H1 (cell line): ENCODE results near the gene CHD1. TPM values are rescaled to one million over a fixed set of nuclear protein-coding genes. Genes with fewer than 3 reads are reported as not detected.

Experiments used
- CTCF ChIA-PET: fragments of 300-600 bp; sonication (Branson Sonifier 250); formaldehyde crosslinking; loops from one replicate; lab custom pipeline; 2021; ENCODE audit not compliant: partially characterized antibody; lab: Charles Lee
- POLR2A ChIA-PET: fragments of 300-600 bp; sonication (Branson Sonifier 250); formaldehyde crosslinking; loops from one replicate; lab custom pipeline; 2021; ENCODE audit warnings: inconsistent platforms; ENCODE audit not compliant: partially characterized antibody; lab: Charles Lee
- DNase-seq, 2 experiments: peaks; one replicate each; pipeline versions ENCODE4 v3.0.0 to v3.0.0-alpha.2; 2010 to 2022; ENCODE audit warnings: low spot score in 2 of 2, low read depth in 1 of 2, mixed read lengths in 1 of 2
- FAIRE-seq: peaks from 2 replicates; lab custom pipeline; 2011; peaks lifted over from hg19 to GRCh38; lab: Jason Lieb, UNC
- H2AFZ ChIP-seq: 2 replicates; pipeline ENCODE4 v1.8.1; 2012; ENCODE audit warnings: low read length, inconsistent platforms
- H2AK5ac ChIP-seq: 2 replicates; pipeline ENCODE4 v1.6.1; 2013; ENCODE audit warnings: low read depth, low read length
- H2BK120ac ChIP-seq: replicated peaks from 2 replicates; pipeline ENCODE3; 2013; ENCODE audit warnings: low read depth, low read length, inconsistent platforms
- H2BK12ac ChIP-seq: 2 replicates; pipeline ENCODE4 v1.6.1; 2013; ENCODE audit warnings: low read depth, low read length
- H2BK15ac ChIP-seq: 2 replicates; pipeline ENCODE4 v1.6.1; 2013; ENCODE audit warnings: low read length
- H2BK20ac ChIP-seq: 2 replicates; pipeline ENCODE4 v1.6.1; 2013; ENCODE audit warnings: low read length
- H2BK5ac ChIP-seq: 2 replicates; pipeline ENCODE4 v1.6.1; 2013; ENCODE audit warnings: low read depth, low read length
- H3K14ac ChIP-seq: 2 replicates; pipeline ENCODE4 v1.6.1; 2013; ENCODE audit warnings: inconsistent platforms; ENCODE audit not compliant: insufficient read length
- H3K18ac ChIP-seq: 2 replicates; pipeline ENCODE4 v1.6.1; 2013; ENCODE audit warnings: low read length; ENCODE audit errors: extremely low read depth
- H3K23ac ChIP-seq: 2 replicates; pipeline ENCODE4 v1.6.1; 2013; ENCODE audit warnings: inconsistent platforms; ENCODE audit not compliant: insufficient read length
- H3K23me2 ChIP-seq: 2 replicates; pipeline ENCODE4 v1.6.1; 2013; ENCODE audit warnings: low read depth, low read length
- H3K27ac ChIP-seq: 2 replicates; pipeline ENCODE4 v1.6.1; 2011; ENCODE audit warnings: low read depth, low read length, inconsistent platforms
- H3K27me3 ChIP-seq, 4 experiments: replicated peaks in 1 of 4; 1 replicate in 1 of 4; 2 replicates in 3 of 4; pipeline versions ENCODE4 v1.6.1 to v1.8.1; 2011 to 2013; ENCODE audit warnings: low read length in 3 of 4, mild to moderate bottlenecking in 3 of 4, inconsistent platforms in 2 of 4, mixed read lengths in 2 of 4, moderate library complexity in 1 of 4; ENCODE audit not compliant: control insufficient read depth in 3 of 4, insufficient read depth in 3 of 4; ENCODE audit errors: extremely low read depth in 1 of 4
- H3K36me3 ChIP-seq, 4 experiments: 2 replicates each; pipeline versions ENCODE4 v1.6.1 to v1.8.1; 2011 to 2013; ENCODE audit warnings: mild to moderate bottlenecking in 4 of 4, low read length in 3 of 4, moderate library complexity in 2 of 4, control low read depth in 1 of 4, inconsistent platforms in 1 of 4; ENCODE audit not compliant: insufficient read depth in 4 of 4, control insufficient read depth in 2 of 4
- H3K4ac ChIP-seq: replicated peaks from 2 replicates; pipeline ENCODE3; 2013; ENCODE audit warnings: low read length, low read depth, mixed read lengths, inconsistent platforms; ENCODE audit not compliant: insufficient read length
- H3K4me1 ChIP-seq, 4 experiments: replicated peaks in 1 of 4; 1 replicate in 1 of 4; 2 replicates in 3 of 4; pipeline versions ENCODE4 v1.6.1 to v1.8.1; 2011 to 2013; ENCODE audit warnings: low read length in 3 of 4, inconsistent platforms in 2 of 4, mixed read lengths in 1 of 4; ENCODE audit not compliant: insufficient read depth in 4 of 4, control insufficient read depth in 3 of 4
- H3K4me2 ChIP-seq, 2 experiments: 2 replicates each; pipeline versions ENCODE4 v1.6.1 to v1.8.1; 2011 to 2013; ENCODE audit warnings: low read depth in 2 of 2, low read length in 2 of 2, control low read depth in 1 of 2, inconsistent platforms in 1 of 2, mild to moderate bottlenecking in 1 of 2; ENCODE audit not compliant: insufficient read depth in 1 of 2
- H3K4me3 ChIP-seq, 4 experiments: fragments of 200-600, 300-600 bp in 1 of 4; sonication (generic), shearing (Covaris generic), sonication (Bioruptor Twin) in 1 of 4; 2 replicates each; pipeline versions ENCODE4 v1.5.1 to v1.8.1; 2011 to 2016; ENCODE audit warnings: low read length in 4 of 4, low read depth in 3 of 4, control low read depth in 2 of 4, inconsistent platforms in 2 of 4, mild to moderate bottlenecking in 2 of 4, mixed read lengths in 1 of 4, moderate library complexity in 1 of 4; ENCODE audit not compliant: insufficient read depth in 2 of 4; ENCODE audit errors: extremely low read depth in 1 of 4
- H3K56ac ChIP-seq: replicated peaks from 2 replicates; pipeline ENCODE3; 2013; ENCODE audit warnings: low read depth, mild to moderate bottlenecking, mixed read lengths, low read length, inconsistent platforms; ENCODE audit not compliant: insufficient read length
- H3K79me1 ChIP-seq: 2 replicates; pipeline ENCODE4 v1.6.1; 2013; ENCODE audit warnings: low read depth, low read length, control low read depth
- H3K79me2 ChIP-seq, 2 experiments: 2 replicates each; pipeline versions ENCODE4 v1.6.1 to v1.8.1; 2012 to 2013; ENCODE audit warnings: low read length in 2 of 2, mild to moderate bottlenecking in 2 of 2, inconsistent platforms in 1 of 2; ENCODE audit not compliant: insufficient read depth in 2 of 2, control insufficient read depth in 1 of 2
- H3K9ac ChIP-seq, 4 experiments: replicated peaks in 1 of 4; 1 replicate in 1 of 4; 2 replicates in 3 of 4; pipeline versions ENCODE4 v1.6.1 to v1.8.1; 2011 to 2013; ENCODE audit warnings: low read depth in 3 of 4, low read length in 3 of 4, control low read depth in 2 of 4, mild to moderate bottlenecking in 2 of 4, moderate library complexity in 2 of 4, inconsistent platforms in 1 of 4; ENCODE audit errors: extremely low read depth in 1 of 4
- H3K9me3 ChIP-seq, 2 experiments: 2 replicates each; pipeline versions ENCODE4 v1.6.1 to v1.8.1; 2012 to 2013; ENCODE audit warnings: mild to moderate bottlenecking in 2 of 2, moderate library complexity in 2 of 2, control low read depth in 1 of 2, inconsistent platforms in 1 of 2, low read depth in 1 of 2, low read length in 1 of 2, mixed read lengths in 1 of 2; ENCODE audit not compliant: insufficient read depth in 2 of 2
- H4K20me1 ChIP-seq, 2 experiments: replicated peaks in 1 of 2; 2 replicates each; pipeline versions ENCODE3 to v1.8.1; 2011 to 2013; ENCODE audit warnings: inconsistent platforms in 2 of 2, low read length in 2 of 2, mild to moderate bottlenecking in 1 of 2; ENCODE audit not compliant: insufficient read depth in 2 of 2, control insufficient read depth in 1 of 2
- H4K5ac ChIP-seq: 2 replicates; pipeline ENCODE4 v1.6.1; 2013; ENCODE audit warnings: low read length, low read depth, mixed read lengths, inconsistent platforms; ENCODE audit not compliant: insufficient read length
- H4K8ac ChIP-seq: 2 replicates; pipeline ENCODE4 v1.8.0; 2013; ENCODE audit warnings: mild to moderate bottlenecking, moderate library complexity, low read length, inconsistent platforms; ENCODE audit not compliant: insufficient read depth; ENCODE audit errors: extremely low read depth
- H4K91ac ChIP-seq: replicated peaks from 2 replicates; pipeline ENCODE3; 2013; ENCODE audit warnings: low read length, mixed read lengths, inconsistent platforms; ENCODE audit not compliant: insufficient read length
- CEBPB ChIP-seq: IDR thresholded peaks from 2 replicates; pipeline ENCODE4 v1.6.1; 2012; ENCODE audit warnings: low read depth, low read length
- NRF1 ChIP-seq: IDR thresholded peaks from 2 replicates; pipeline ENCODE4 v1.6.1; 2011; ENCODE audit warnings: mild to moderate bottlenecking, low read depth, low read length, improper control_type of control experiment
- SAP30 ChIP-seq: fragments of 300-600 bp; sonication (generic); IDR thresholded peaks from 2 replicates; pipeline ENCODE4 v1.7.1; 2012; ENCODE audit warnings: low read length, moderate library complexity, mild to moderate bottlenecking, inconsistent platforms; ENCODE audit not compliant: insufficient read depth, insufficient replicate concordance
- WGBS, 2 experiments: shearing (Covaris generic) in 1 of 2; methylation state at CpG; one replicate each; pipeline versions ENCODE4 v1.1.6 to v1.1.7; 2013 to 2015; ENCODE audit warnings: low lambda C conversion rate in 2 of 2, mixed read lengths in 2 of 2, inconsistent platforms in 1 of 2, low coverage in 1 of 2, missing lambda C conversion rate in 1 of 2; ENCODE audit not compliant: insufficient replicate concordance in 2 of 2, insufficient coverage in 1 of 2, insufficient read length in 1 of 2; ENCODE audit errors: extremely low coverage in 1 of 2, missing lambda C conversion rate in 1 of 2; 5-methylcytosine and 5-hydroxymethylcytosine counted together
- polyA plus RNA-seq, 7 experiments: library from polyadenylated mRNA; depleted of rRNA in 3 of 7; stranded (reverse) in 5 of 7; unstranded in 2 of 7; fragments of >200 nt in 5 of 7; fragments of 200-250 nt in 2 of 7; gene quantifications; 1 replicate in 5 of 7; 2 replicates in 1 of 7; 4 replicates in 1 of 7; pipeline versions ENCODE4 v1.2.1 to v1.2.3, GENCODE V29; 2011 to 2013; ENCODE audit warnings: missing spikeins in 2 of 7, mixed read lengths in 2 of 7
- total RNA-seq: library from RNA; stranded (reverse); fragmentation: NEBNext Ultra II Directional; extraction: Animal tissue kit (Norgen Biotek cat#: 25700); gene quantifications from 2 replicates; pipeline ENCODE4 v1.2.1, GENCODE V29; 2021

Gene CHD1
- total and polyA plus RNA-seq, 2 of the 8 experiments (the other 6 are each of a cell fraction or from before 2014, with no cell fraction given), result 15.6 to 53.0 TPM

- Histone ChIP-seq H2BK120ac (no peak overlapping the region), H3K14ac (no peak overlapping the region), H3K27me3 (no peaks in the 10 kb centered on the region), H3K79me1 (no peaks in the 10 kb centered on the region), H2AK5ac (no peak overlapping the region), H4K5ac (no peak overlapping the region), H4K91ac (no peak overlapping the region), H2BK12ac (no peak overlapping the region), H3K9ac (no peak overlapping the region), H4K20me1 (no peaks in the 10 kb centered on the region), H3K56ac (no peak overlapping the region), H3K4me3 (no peak overlapping the region), H3K27ac (no peak overlapping the region), H3K36me3 (no peaks in the 10 kb centered on the region), H3K79me2 (no peaks in the 10 kb centered on the region), H2BK15ac (no peak overlapping the region), H3K18ac (no peak overlapping the region), H2BK20ac (no peak overlapping the region), H2BK5ac (no peak overlapping the region), H3K4me1 (no peaks in the 10 kb centered on the region), H2AFZ (no peak overlapping the region), H3K9me3 (no peaks in the 10 kb centered on the region; a peak in 1 of 4 replicates), H4K8ac (no peak overlapping the region), H3K23ac (no peak overlapping the region), H3K4me2 (no peak overlapping the region), H3K4ac (no peak overlapping the region), H3K23me2 (no peaks in the 10 kb centered on the region)
- DNase-seq (no peak), FAIRE-seq (no peak)
- POLR2A ChIA-PET, result no interaction called here
- WGBS, 2 experiments, result 90% methylated on average over 5 of the region's 5 CpGs; no CpG with 5 or more reads in 1 of the 2 experiments
- CTCF ChIA-PET, result interaction anchor here (0.6 kb wide), 1 partner anchor 447 kb away, joined by 3 read pairs; no protein-coding TSS in a partner anchor
- TF ChIP-seq SAP30 (no peak), CEBPB (no peak), NRF1 (no peak)
These were observed 92.6 kb downstream of the CHD1 start for GRCh38 chr5:98836175-98836574.
